Esophagus muscularis mucosa (tissue), 4 donors: ENCODE data around the gene F12. TPM values are rescaled to one million over a fixed set of nuclear protein-coding genes. Genes with fewer than 3 reads are reported as not detected.

Source experiments
- DNase-seq: peaks from one replicate; pipeline ENCODE4 v3.0.0-alpha.2; 2017; ENCODE audit errors: extremely low spot score
- H3K27ac ChIP-seq, 4 donors: fragments of 200-600 bp; sonication (generic); replicated peaks in 1 of 4; 1 replicate in 3 of 4; 2 replicates in 1 of 4; pipeline ENCODE4 v1.5.1; 2016 to 2019; ENCODE audit warnings: mild to moderate bottlenecking in 1 of 4
- H3K27me3 ChIP-seq, 4 donors: fragments of 200-600 bp; sonication (generic); one replicate each; pipeline versions ENCODE4 v1.5.1 to v1.6.0; 2016 to 2019
- H3K36me3 ChIP-seq, 4 donors: fragments of 200-600 bp; sonication (generic); one replicate each; pipeline ENCODE4 v1.5.1; 2016 to 2019
- H3K4me1 ChIP-seq, 4 donors: fragments of 200-600 bp; sonication (generic); one replicate each; pipeline ENCODE4 v1.5.1; 2016 to 2019
- H3K4me3 ChIP-seq, 4 donors: fragments of 200-600 bp; sonication (generic); 1 replicate in 2 of 4; 2 replicates in 2 of 4; pipeline ENCODE4 v1.5.1; 2016 to 2019; ENCODE audit warnings: mild to moderate bottlenecking in 4 of 4, moderate library complexity in 1 of 4
- H3K9me3 ChIP-seq, 4 donors: fragments of 200-600 bp; sonication (generic); 1 replicate in 3 of 4; 2 replicates in 1 of 4; pipeline ENCODE4 v1.5.1; 2016 to 2019
- CTCF ChIP-seq, 3 experiments: fragments of 200-600 bp in 2 of 3; fragments of 450-650 bp in 1 of 3; sonication (generic) in 2 of 3; IDR thresholded peaks; one replicate each; pipeline ENCODE4 v1.5.1; 2017 to 2019; ENCODE audit warnings: antibody characterized with exemption in 3 of 3, mild to moderate bottlenecking in 2 of 3, moderate library complexity in 1 of 3
- EP300 ChIP-seq: sonication (generic); formaldehyde crosslinking; IDR thresholded peaks from one replicate; pipeline ENCODE4 v1.6.1; 2017; ENCODE audit warnings: antibody characterized with exemption
- POLR2A ChIP-seq: fragments of 450-650 bp; IDR thresholded peaks from one replicate; pipeline ENCODE4 v1.6.1; 2017; ENCODE audit warnings: antibody characterized with exemption, moderate library complexity, mild to moderate bottlenecking, low read depth
- POLR2AphosphoS5 ChIP-seq, 2 donors: sonication (generic); formaldehyde crosslinking; IDR thresholded peaks; one replicate each; pipeline ENCODE4 v1.6.1; 2017; ENCODE audit warnings: antibody characterized with exemption in 2 of 2
- WGBS: methylation state at CpG from one replicate; pipeline ENCODE4 v1.1.5; 2018; 5-methylcytosine and 5-hydroxymethylcytosine counted together
- intact Hi-C: fragments of 100-400 bp; cut with DNase I; formaldehyde crosslinking; loops from one replicate; pipeline ENCODE4 v1.15.1; 2023
- total RNA-seq, 4 donors: library from RNA; depleted of rRNA; stranded (reverse); fragments of >200 nt; gene quantifications; one replicate each; pipeline versions ENCODE4 v1.1.0 to v1.2.1, GENCODE V29; 2016

The F12 gene
- total RNA-seq, 4 donors from 2014 or later, result 0.17 TPM; not detected in 3

GRCh38 chr5:177355868-177356168, 53.5 kb downstream of the F12 start:
- WGBS, result 12% methylated on average over 1 of the region's 1 CpG

GRCh38 chr5:177355162-177355867, 54.0 kb downstream of the F12 start:
- no peak for TF ChIP-seq POLR2A
- no peak for TF ChIP-seq EP300
- TF ChIP-seq POLR2AphosphoS5 (IDR thresholded peaks at IDR 0.05), result no peak
- no peak for TF ChIP-seq CTCF (IDR thresholded peaks at IDR 0.05)
- H3K9me3 ChIP-seq, result no peaks in the 10 kb centered on the region
- H3K4me1 ChIP-seq, result peaks cover 17 to 30% (median 23%) of the 10 kb centered on the region in 4 donors
- H3K36me3 ChIP-seq, result peaks cover 0 to under 1% (median 0%) of the 10 kb centered on the region in 4 donors
- no peak overlapping the region for H3K27ac ChIP-seq
- intact Hi-C loops, result no loop called here
- DNase-seq, result no peak
- 79% methylated on average over 1 of the region's 1 CpG for WGBS
- H3K4me3 ChIP-seq, result no peak overlapping the region
- no peaks in the 10 kb centered on the region for H3K27me3 ChIP-seq

More at GRCh38 chr5:177355868-177356168, 53.5 kb downstream of the F12 start:
- H3K9me3 ChIP-seq, result no peaks in the 10 kb centered on the region
- DNase-seq, result no peak
- no peak overlapping the region for H3K27ac ChIP-seq
- H3K4me3 ChIP-seq, result no peak overlapping the region
- no peak for TF ChIP-seq POLR2A
- TF ChIP-seq CTCF (IDR thresholded peaks at IDR 0.05), result no peak
- TF ChIP-seq EP300, result no peak
- no peak for TF ChIP-seq POLR2AphosphoS5 (IDR thresholded peaks at IDR 0.05)
- intact Hi-C loops, result no loop called here
- H3K36me3 ChIP-seq, result no peaks in the 10 kb centered on the region
- no peaks in the 10 kb centered on the region for H3K27me3 ChIP-seq
- peaks cover 12 to 25% (median 18%) of the 10 kb centered on the region in 4 donors for H3K4me1 ChIP-seq

GRCh38 chr5:177354711-177355110, 54.7 kb downstream of the F12 start:
- H3K27ac ChIP-seq, result no peak overlapping the region
- 63% methylated on average over 3 of the region's 3 CpGs for WGBS
- peaks cover 23 to 36% (median 29%) of the 10 kb centered on the region in 4 donors for H3K4me1 ChIP-seq
- H3K4me3 ChIP-seq, result no peak overlapping the region
- no peaks in the 10 kb centered on the region for H3K9me3 ChIP-seq
- H3K36me3 ChIP-seq, result peaks cover 0 to 7% (median 3%) of the 10 kb centered on the region in 4 donors
- intact Hi-C loops, result loop anchor here (5.0 kb wide), 1 partner anchor 37 kb away; no protein-coding TSS in a partner anchor
- H3K27me3 ChIP-seq, result no peaks in the 10 kb centered on the region
- no peak for TF ChIP-seq POLR2AphosphoS5 (IDR thresholded peaks at IDR 0.05)
- TF ChIP-seq CTCF (IDR thresholded peaks at IDR 0.05), result no peak
- TF ChIP-seq POLR2A, result no peak
- no peak for TF ChIP-seq EP300
- DNase-seq, result no peak

- Histone ChIP-seq H3K36me3 (peaks cover 0 to 11% (median 5%) of the 10 kb centered on the region in 4 donors), H3K4me1 (peaks cover 27 to 41% (median 33%) of the 10 kb centered on the region in 4 donors), H3K4me3 (no peak overlapping the region), H3K9me3 (no peaks in the 10 kb centered on the region), H3K27ac (no peak overlapping the region), H3K27me3 (no peaks in the 10 kb centered on the region)
- no peak for DNase-seq
- intact Hi-C loops, result loop anchor here (5.0 kb wide), 1 partner anchor 37 kb away; no protein-coding TSS in a partner anchor
- WGBS, result 96% methylated on average over 3 of the region's 3 CpGs
- no peak for TF ChIP-seq POLR2AphosphoS5 (IDR thresholded peaks at IDR 0.05)
- no peak for TF ChIP-seq POLR2A
- no peak for TF ChIP-seq CTCF (IDR thresholded peaks at IDR 0.05)
- TF ChIP-seq EP300, result no peak
Observed at GRCh38 chr5:177354256-177354655, 55.1 kb downstream of the F12 start.
